ENCODE measurements around the gene KIF1A.

GRCh38 chr2:240768216-240768615 lies 51.8 kb downstream of the KIF1A start:
- TF ChIP-seq CTCF (IDR thresholded peaks at IDR 0.05): no peak
- no peak for TF ChIP-seq E2F4 (CRISPR knock-in tag; IDR thresholded peaks at IDR 0.05; ENCODE audit: borderline replicate concordance, low read depth)
- TF ChIP-seq ELF4 (CRISPR knock-in tag; IDR thresholded peaks at IDR 0.05; ENCODE audit: low read depth): no peak
- no peak for TF ChIP-seq ZNF121 (CRISPR knock-in tag; IDR thresholded peaks at IDR 0.05)
- TF ChIP-seq PREB (CRISPR knock-in tag; IDR thresholded peaks at IDR 0.05; ENCODE audit: borderline replicate concordance): no peak
- no peak for TF ChIP-seq ZNF281 (CRISPR knock-in tag; IDR thresholded peaks at IDR 0.05)
